Measurements from ENCODE around the gene ADARB2.

ADARB2 gene

DNA sequence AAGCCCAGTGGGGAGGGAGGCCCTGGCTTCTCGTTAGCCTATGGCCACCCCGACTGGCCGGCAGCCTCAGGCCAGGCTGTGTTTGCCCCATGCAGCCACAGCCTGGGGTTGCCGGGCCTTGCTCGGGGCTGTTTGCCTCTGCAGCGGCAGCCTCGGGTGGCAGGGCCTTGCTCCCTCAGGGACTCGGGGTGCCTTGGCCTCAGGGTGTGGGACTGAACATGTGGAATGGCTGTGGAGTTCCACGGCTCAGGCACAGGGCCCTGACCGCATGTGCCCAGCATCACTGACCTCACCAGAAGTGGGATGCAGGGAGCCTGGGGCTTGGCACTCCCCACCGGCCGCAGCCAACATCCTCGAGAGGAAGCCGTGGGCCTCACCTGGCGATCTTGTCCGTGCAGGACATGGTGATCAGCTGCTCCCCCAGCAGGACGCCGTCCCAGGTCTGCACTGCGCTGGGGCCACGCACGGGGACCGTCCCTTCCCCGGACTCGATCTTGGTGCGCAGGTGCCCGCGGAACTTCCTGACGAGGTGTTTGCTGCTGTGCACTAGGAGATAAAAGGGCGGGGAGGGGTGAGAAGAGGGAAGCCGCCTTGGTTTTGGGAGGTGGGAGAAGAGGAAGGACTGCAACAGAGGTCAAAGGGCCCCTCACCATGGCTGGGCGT lies 520.6 kb downstream of the ADARB2 start:
- Histone ChIP-seq H3K27me3 (ENCODE audit: insufficient read depth, poor library complexity, severe bottlenecking) (no peaks in the 10 kb centered on the region), H3K27ac (replicated peaks) (no peak overlapping the region), H3K4me3 (replicated peaks; ENCODE audit: insufficient read depth, low read length) (no peak overlapping the region)
- DNase-seq (ENCODE audit: low read depth in 1 of 2, low spot score in 1 of 2) = no peak
- no peak for TF ChIP-seq SPI1 (IDR thresholded peaks at IDR 0.05; ENCODE audit: borderline replicate concordance, low read depth)
- TF ChIP-seq POLR2AphosphoS5 (IDR thresholded peaks at IDR 0.05; ENCODE audit: low read depth) = no peak
- TF ChIP-seq CTCF (IDR thresholded peaks at IDR 0.05; ENCODE audit: insufficient read depth, low read length) = no peak
- no peak for TF ChIP-seq GABPA (IDR thresholded peaks at IDR 0.05; ENCODE audit: low read depth)
- TF ChIP-seq, protein P1, sequence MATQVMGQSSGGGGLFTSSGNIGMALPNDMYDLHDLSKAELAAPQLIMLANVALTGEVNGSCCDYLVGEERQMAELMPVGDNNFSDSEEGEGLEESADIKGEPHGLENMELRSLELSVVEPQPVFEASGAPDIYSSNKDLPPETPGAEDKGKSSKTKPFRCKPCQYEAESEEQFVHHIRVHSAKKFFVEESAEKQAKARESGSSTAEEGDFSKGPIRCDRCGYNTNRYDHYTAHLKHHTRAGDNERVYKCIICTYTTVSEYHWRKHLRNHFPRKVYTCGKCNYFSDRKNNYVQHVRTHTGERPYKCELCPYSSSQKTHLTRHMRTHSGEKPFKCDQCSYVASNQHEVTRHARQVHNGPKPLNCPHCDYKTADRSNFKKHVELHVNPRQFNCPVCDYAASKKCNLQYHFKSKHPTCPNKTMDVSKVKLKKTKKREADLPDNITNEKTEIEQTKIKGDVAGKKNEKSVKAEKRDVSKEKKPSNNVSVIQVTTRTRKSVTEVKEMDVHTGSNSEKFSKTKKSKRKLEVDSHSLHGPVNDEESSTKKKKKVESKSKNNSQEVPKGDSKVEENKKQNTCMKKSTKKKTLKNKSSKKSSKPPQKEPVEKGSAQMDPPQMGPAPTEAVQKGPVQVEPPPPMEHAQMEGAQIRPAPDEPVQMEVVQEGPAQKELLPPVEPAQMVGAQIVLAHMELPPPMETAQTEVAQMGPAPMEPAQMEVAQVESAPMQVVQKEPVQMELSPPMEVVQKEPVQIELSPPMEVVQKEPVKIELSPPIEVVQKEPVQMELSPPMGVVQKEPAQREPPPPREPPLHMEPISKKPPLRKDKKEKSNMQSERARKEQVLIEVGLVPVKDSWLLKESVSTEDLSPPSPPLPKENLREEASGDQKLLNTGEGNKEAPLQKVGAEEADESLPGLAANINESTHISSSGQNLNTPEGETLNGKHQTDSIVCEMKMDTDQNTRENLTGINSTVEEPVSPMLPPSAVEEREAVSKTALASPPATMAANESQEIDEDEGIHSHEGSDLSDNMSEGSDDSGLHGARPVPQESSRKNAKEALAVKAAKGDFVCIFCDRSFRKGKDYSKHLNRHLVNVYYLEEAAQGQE (IDR thresholded peaks at IDR 0.05; ENCODE audit: insufficient replicate concordance, low read depth) = no peak

DNA sequence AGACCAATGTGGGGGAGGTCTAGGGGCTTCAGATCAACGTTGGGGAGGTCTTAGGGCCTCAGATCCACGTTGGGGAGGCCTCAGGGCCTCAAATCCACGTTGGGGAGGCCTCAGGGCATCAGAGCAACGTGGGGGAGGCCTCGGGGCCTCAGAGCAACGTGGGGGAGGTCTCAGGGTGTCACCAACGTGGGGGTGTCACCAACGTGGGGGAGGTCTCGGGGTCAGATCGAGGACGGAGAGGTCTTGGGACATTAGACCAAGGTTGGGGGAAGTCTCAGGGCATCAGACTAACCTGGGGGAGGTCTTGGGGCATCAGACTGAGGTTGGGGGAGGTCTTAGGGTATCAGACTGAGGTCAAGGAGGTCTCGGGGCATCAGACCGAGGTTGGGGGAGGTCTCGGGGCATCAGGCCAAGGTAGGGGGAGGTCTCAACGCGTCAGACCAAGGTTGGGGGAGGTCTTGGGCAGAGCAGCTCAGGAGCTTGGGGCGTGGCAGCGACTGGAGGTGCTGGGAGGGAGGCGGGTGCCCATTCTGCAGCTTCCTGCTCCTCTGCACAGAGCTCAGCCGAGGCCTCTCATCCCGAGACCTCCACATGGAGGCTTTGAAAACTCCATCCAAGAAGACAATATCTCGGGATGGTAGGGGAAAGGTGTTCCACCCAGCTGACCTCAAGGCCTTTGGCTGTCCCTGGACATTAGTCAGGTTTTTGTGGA lies 521.3 kb downstream of the ADARB2 start:
- no peak for DNase-seq (ENCODE audit: low read depth in 1 of 2, low spot score in 1 of 2)
- no peak overlapping the region for H3K4me3 ChIP-seq (replicated peaks; ENCODE audit: insufficient read depth, low read length)
- no peaks in the 10 kb centered on the region for H3K27me3 ChIP-seq (ENCODE audit: insufficient read depth, poor library complexity, severe bottlenecking)
- no peak for TF ChIP-seq SPI1 (IDR thresholded peaks at IDR 0.05; ENCODE audit: borderline replicate concordance, low read depth)
- TF ChIP-seq CTCF (IDR thresholded peaks at IDR 0.05; ENCODE audit: insufficient read depth, low read length) = no peak
- no peak for TF ChIP-seq POLR2AphosphoS5 (IDR thresholded peaks at IDR 0.05; ENCODE audit: low read depth)
- TF ChIP-seq GABPA (IDR thresholded peaks at IDR 0.05; ENCODE audit: low read depth) = no peak
- TF ChIP-seq, protein P1 (IDR thresholded peaks at IDR 0.05; ENCODE audit: insufficient replicate concordance, low read depth) = no peak
- H3K27ac ChIP-seq (replicated peaks) = no peak overlapping the region

DNA sequence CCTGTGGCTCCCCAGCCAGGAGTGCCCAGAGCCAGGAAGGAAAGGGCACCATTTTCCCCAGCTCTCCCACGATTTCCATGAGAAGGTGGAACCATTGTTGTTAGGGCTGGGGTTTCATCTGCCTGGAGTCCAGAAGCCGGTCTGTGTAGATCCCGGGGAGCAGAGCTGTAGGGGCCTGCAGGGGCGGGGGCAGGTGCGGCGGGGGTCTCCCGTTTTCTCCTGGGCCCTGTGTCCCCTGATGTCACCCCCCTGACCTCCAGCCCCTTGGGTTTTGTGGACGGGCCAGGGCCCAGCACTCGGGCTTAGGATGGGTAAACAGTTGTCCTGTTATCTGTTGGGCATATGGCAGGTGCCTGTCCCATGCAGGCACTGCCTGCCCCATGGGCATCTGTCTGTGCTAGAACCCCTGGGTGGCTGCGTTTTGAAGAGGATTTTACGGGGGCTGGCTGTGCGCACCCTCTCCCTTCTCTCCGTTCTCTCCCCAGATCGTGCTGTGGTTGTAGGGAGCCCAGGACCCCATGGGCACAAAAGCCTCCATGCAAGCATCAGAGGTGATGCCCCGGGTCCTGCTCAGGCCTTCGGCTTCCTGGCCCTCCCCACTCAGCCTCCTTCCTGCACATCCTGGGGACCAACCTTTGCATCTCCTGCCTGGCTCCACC lies 522.3 kb downstream of the ADARB2 start:
- no peak for DNase-seq (ENCODE audit: low read depth in 1 of 2, low spot score in 1 of 2)
- Histone ChIP-seq H3K27ac (replicated peaks) (no peak overlapping the region), H3K4me3 (replicated peaks; ENCODE audit: insufficient read depth, low read length) (no peak overlapping the region), H3K27me3 (ENCODE audit: insufficient read depth, poor library complexity, severe bottlenecking) (no peaks in the 10 kb centered on the region)
- TF ChIP-seq SPI1 (IDR thresholded peaks at IDR 0.05; ENCODE audit: borderline replicate concordance, low read depth) (no peak), POLR2AphosphoS5 (IDR thresholded peaks at IDR 0.05; ENCODE audit: low read depth) (no peak), GABPA (IDR thresholded peaks at IDR 0.05; ENCODE audit: low read depth) (no peak), CTCF (IDR thresholded peaks at IDR 0.05; ENCODE audit: insufficient read depth, low read length) (no peak)
- TF ChIP-seq, protein P1 (IDR thresholded peaks at IDR 0.05; ENCODE audit: insufficient replicate concordance, low read depth) = no peak

Data from HL-60 (cell line).